Rectal smooth muscle tissue (tissue), 1 donor: ENCODE data around the gene SDHAF4.

ENCODE experiments used
- H3K27ac ChIP-seq: one replicate; pipeline ENCODE4 v1.7.0; 2013; ENCODE audit warnings: low read depth, low read length, inconsistent platforms
- H3K27me3 ChIP-seq: one replicate; pipeline ENCODE4 v1.7.0; 2013; ENCODE audit warnings: low read length; ENCODE audit not compliant: control insufficient read depth, insufficient read depth
- H3K36me3 ChIP-seq: one replicate; pipeline ENCODE4 v1.7.0; 2013; ENCODE audit warnings: low read length; ENCODE audit not compliant: control insufficient read depth, insufficient read depth
- H3K4me1 ChIP-seq: one replicate; pipeline ENCODE4 v1.7.0; 2013; ENCODE audit warnings: low read length; ENCODE audit not compliant: control insufficient read depth, insufficient read depth
- H3K4me3 ChIP-seq: one replicate; pipeline ENCODE4 v1.7.0; 2013; ENCODE audit warnings: low read length
- H3K9ac ChIP-seq: one replicate; pipeline ENCODE4 v1.7.0; 2013; ENCODE audit warnings: low read length

SDHAF4 gene

DNA sequence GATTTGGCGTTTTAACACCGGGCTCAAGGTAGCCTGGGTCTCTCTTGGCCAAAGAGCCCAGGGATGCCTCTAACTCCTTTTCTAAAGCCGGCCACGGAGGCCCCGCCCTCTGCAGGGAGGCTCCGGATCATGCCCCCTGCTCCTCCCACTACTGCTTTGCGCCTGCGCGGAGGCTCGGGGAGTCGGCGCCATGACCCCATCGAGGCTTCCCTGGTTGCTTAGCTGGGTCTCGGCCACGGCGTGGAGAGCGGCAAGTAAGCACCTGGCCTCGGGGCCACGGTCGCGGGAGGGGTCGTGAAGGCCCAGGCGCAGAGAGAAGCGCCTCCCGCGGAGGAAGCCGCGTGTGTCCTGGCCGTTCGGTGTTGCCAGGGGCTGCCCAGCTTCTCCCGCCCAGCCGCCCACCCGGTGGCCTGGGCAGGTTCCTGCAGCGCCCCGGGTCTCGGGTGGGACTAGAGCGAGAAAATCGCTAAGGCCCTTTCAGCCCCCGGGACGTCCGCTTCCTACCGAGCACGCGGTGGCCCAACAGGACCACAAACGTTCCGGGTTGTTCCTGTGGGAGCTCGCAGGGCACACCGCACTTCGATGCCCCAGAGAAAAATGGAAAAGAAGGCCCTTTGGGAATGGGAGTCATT, at the start of gene SDHAF4:
TSS of gene SDHAF4 (plus strand) at position 180 of the 632 bp plus-strand sequence. CDS start at position 191, 11 bp downstream.
- peak within 1 kb of the TSS; percentile 78 for H3K27ac ChIP-seq

DNA sequence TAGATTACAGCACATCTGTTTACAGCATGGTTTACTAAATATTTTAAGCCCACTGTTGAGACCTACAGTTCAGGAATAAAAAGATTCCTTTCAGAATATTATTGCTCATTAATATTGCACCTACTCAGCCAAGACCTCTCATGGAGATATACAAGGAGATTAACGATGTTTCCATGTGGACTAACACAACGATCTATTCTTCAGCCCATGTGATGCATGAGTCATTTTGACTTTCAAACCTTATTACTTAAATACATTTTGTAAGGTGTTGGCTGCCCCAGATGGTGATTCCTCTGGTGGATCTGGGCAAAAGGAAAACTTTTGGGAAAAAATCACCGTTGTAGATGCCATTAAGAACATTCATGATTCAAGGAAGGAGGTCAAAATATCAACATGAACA, 48.0 kb upstream of the SDHAF4 start:
- no peaks in the 10 kb centered on the region for H3K27me3 ChIP-seq
- no peak overlapping the region for H3K4me3 ChIP-seq
- H3K27ac ChIP-seq = no peak overlapping the region
- H3K9ac ChIP-seq = no peak overlapping the region
- H3K4me1 ChIP-seq = no peaks in the 10 kb centered on the region
- no peaks in the 10 kb centered on the region for H3K36me3 ChIP-seq

More for the DNA sequence above, at the start of gene SDHAF4:
- peaks cover 4% of the 10 kb centered on the region for H3K4me1 ChIP-seq
- H3K27me3 ChIP-seq = no peaks in the 10 kb centered on the region
- peak within 1 kb of the TSS; percentile 91 for H3K4me3 ChIP-seq
- H3K9ac ChIP-seq = peak within 1 kb of the TSS; percentile 78
- no peaks in the 10 kb centered on the region for H3K36me3 ChIP-seq

GRCh38 chr6:70520575-70520974, 46.2 kb upstream of the SDHAF4 start:
- Histone ChIP-seq H3K36me3 (no peaks in the 10 kb centered on the region), H3K4me3 (no peak overlapping the region), H3K9ac (no peak overlapping the region), H3K4me1 (no peaks in the 10 kb centered on the region), H3K27me3 (no peaks in the 10 kb centered on the region), H3K27ac (no peak overlapping the region)

GRCh38 chr6:70524721-70525286, 41.9 kb upstream of the SDHAF4 start:
- Histone ChIP-seq H3K4me3 (no peak overlapping the region), H3K9ac (no peak overlapping the region), H3K4me1 (no peaks in the 10 kb centered on the region), H3K27me3 (no peaks in the 10 kb centered on the region), H3K27ac (no peak overlapping the region), H3K36me3 (no peaks in the 10 kb centered on the region)

- Histone ChIP-seq H3K27ac (no peak overlapping the region), H3K4me1 (no peaks in the 10 kb centered on the region), H3K27me3 (no peaks in the 10 kb centered on the region), H3K4me3 (no peak overlapping the region), H3K9ac (no peak overlapping the region), H3K36me3 (no peaks in the 10 kb centered on the region)
These were observed 39.5 kb upstream of the SDHAF4 start for GRCh38 chr6:70527071-70527737.

- H3K4me1 ChIP-seq = no peaks in the 10 kb centered on the region
- no peak overlapping the region for H3K4me3 ChIP-seq
- no peaks in the 10 kb centered on the region for H3K27me3 ChIP-seq
- no peak overlapping the region for H3K27ac ChIP-seq
- H3K9ac ChIP-seq = no peak overlapping the region
- H3K36me3 ChIP-seq = no peaks in the 10 kb centered on the region
These were observed 36.7 kb upstream of the SDHAF4 start for GRCh38 chr6:70530023-70530422.

DNA sequence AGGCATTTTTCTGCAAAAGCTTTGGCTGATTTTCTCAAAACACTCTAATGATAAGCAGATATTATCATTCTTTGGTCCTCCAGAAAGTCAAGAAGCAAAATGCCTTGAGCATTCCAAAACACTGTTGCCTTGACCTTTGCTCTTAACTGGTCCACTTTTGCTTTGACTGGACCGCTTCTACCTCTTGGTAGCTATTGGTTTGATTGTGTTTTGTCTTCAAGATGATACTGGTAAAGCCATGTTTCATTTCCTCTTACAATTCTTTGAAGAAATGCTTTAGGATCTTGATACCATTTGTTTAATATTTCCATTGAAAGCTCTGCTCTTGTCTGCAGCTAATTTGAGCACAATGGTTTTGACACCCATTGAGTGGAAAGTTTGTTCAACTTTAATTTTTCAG, 35.6 kb upstream of the SDHAF4 start:
- Histone ChIP-seq H3K4me3 (no peak overlapping the region), H3K27ac (no peak overlapping the region), H3K4me1 (no peaks in the 10 kb centered on the region), H3K27me3 (no peaks in the 10 kb centered on the region), H3K9ac (no peak overlapping the region), H3K36me3 (no peaks in the 10 kb centered on the region)

- H3K4me1 ChIP-seq = no peaks in the 10 kb centered on the region
- H3K27me3 ChIP-seq = no peaks in the 10 kb centered on the region
- H3K4me3 ChIP-seq = no peak overlapping the region
- no peak overlapping the region for H3K27ac ChIP-seq
- H3K9ac ChIP-seq = no peak overlapping the region
- no peaks in the 10 kb centered on the region for H3K36me3 ChIP-seq
These were observed 29.5 kb upstream of the SDHAF4 start for GRCh38 chr6:70537266-70537665.

DNA sequence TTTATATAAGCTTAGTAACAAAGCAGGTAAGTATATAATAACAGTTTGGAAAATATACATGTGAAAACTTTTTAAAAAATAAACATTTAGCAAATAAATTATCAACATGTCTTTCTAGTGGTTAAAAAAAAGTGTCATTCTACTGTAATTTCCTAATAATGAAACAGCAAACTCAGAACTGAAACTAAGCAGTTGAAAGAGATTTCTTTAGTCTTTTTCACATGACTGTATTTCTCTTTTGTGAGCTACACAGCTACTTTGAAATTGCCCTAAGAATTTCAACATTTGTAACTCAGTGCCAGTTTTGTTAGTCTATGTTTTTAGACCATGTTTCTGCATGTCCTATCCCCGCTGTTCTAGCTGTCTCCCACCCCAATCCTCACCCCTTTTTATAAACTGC, 28.4 kb upstream of the SDHAF4 start:
- no peaks in the 10 kb centered on the region for H3K27me3 ChIP-seq
- no peak overlapping the region for H3K4me3 ChIP-seq
- no peak overlapping the region for H3K27ac ChIP-seq
- H3K9ac ChIP-seq = no peak overlapping the region
- no peaks in the 10 kb centered on the region for H3K36me3 ChIP-seq
- H3K4me1 ChIP-seq = no peaks in the 10 kb centered on the region

DNA sequence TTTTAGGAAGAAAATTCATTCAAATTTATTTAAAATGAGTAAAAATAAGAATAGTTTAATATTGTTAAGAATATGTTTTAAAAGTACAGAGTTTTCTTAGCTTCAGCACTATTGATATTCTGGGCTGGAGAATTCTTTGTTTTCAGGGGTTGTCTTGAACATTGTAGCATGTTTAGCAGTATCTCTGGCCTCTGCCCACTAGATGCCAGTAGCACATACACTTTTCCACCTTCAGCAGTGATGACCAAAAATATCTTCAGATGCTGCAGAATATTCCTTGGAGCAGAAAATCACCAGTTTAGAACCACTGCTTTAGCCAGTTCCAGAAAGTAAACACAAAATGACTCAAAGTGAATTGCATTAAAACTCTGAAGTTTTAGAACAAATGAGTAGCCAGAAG, 19.4 kb upstream of the SDHAF4 start:
- H3K27ac ChIP-seq = no peak overlapping the region

DNA sequence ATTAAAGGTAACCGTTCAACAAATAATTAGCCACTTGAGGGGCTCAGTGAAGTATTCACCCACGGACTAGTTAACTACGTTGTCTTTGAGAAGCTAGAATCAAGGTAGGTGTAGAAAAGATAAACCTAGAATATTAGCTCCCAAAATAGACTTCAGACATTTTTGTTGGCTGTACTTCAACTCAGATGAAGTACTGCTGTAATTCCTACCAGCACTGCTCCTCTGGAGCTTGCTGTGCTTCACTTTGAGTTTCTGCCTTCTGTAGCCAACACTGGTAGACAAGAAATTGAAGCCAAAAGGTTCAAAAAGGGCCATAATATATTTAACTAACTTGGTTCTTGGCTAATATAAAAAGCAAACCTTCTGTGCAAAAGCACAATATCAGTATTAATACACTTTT, 18.8 kb upstream of the SDHAF4 start:
- no peaks in the 10 kb centered on the region for H3K27me3 ChIP-seq
- no peaks in the 10 kb centered on the region for H3K4me1 ChIP-seq
- no peaks in the 10 kb centered on the region for H3K36me3 ChIP-seq
- H3K27ac ChIP-seq = no peak overlapping the region
- no peak overlapping the region for H3K9ac ChIP-seq
- H3K4me3 ChIP-seq = no peak overlapping the region

More for the DNA sequence above, 19.4 kb upstream of the SDHAF4 start:
- Histone ChIP-seq H3K9ac (no peak overlapping the region), H3K27me3 (no peaks in the 10 kb centered on the region), H3K4me3 (no peak overlapping the region), H3K36me3 (no peaks in the 10 kb centered on the region), H3K4me1 (no peaks in the 10 kb centered on the region)

- Histone ChIP-seq H3K4me1 (no peaks in the 10 kb centered on the region), H3K9ac (no peak overlapping the region), H3K27me3 (no peaks in the 10 kb centered on the region), H3K27ac (no peak overlapping the region), H3K36me3 (no peaks in the 10 kb centered on the region), H3K4me3 (no peak overlapping the region)
These were observed 17.4 kb upstream of the SDHAF4 start for GRCh38 chr6:70549327-70549726.

- no peaks in the 10 kb centered on the region for H3K4me1 ChIP-seq
- H3K27ac ChIP-seq = no peak overlapping the region
- H3K36me3 ChIP-seq = no peaks in the 10 kb centered on the region
- H3K27me3 ChIP-seq = no peaks in the 10 kb centered on the region
- no peak overlapping the region for H3K9ac ChIP-seq
- no peak overlapping the region for H3K4me3 ChIP-seq
These were observed 15.2 kb upstream of the SDHAF4 start for GRCh38 chr6:70551566-70551965.
